SK-N-MC (cell line): ENCODE measurements around the gene ARMH2.
"Not testable (repeated sequence)": the region's sequence is repeated elsewhere in the genome, so short reads cannot be mapped to it uniquely, and the experiment has no call there.

Experiments used
- DNase-seq: peaks from one replicate; pipeline ENCODE4 v3.0.0-alpha.2; 2011; ENCODE audit warnings: low read depth, low spot score
- H3K27ac ChIP-seq: fragments of 200-600 bp; sonication (generic); 2 replicates; pipeline ENCODE4 v1.5.1; 2016; ENCODE audit warnings: mixed run types
- H3K36me3 ChIP-seq: fragments of 200-600 bp; sonication (generic); 2 replicates; pipeline ENCODE4 v1.6.1; 2017; ENCODE audit warnings: antibody characterized with exemption, low read length, mixed read lengths; ENCODE audit not compliant: insufficient read depth
- H3K4me3 ChIP-seq: fragments of 200-600 bp; sonication (generic); 2 replicates; pipeline ENCODE4 v1.5.1; 2016
- H3K9ac ChIP-seq: fragments of 200-600 bp; sonication (generic); 2 replicates; pipeline ENCODE4 v1.8.0; 2017; ENCODE audit warnings: mixed run types, mixed read lengths; ENCODE audit not compliant: insufficient read length
- H3K9me3 ChIP-seq: fragments of 200-600 bp; sonication (generic); 2 replicates; pipeline ENCODE4 v1.6.1; 2017; ENCODE audit warnings: low read depth, mild to moderate bottlenecking, antibody characterized with exemption, low read length, moderate library complexity, mixed read lengths
- EZH2 ChIP-seq: fragments of 200-600 bp; sonication (generic); IDR thresholded peaks from one replicate; pipeline ENCODE4 v1.6.1; 2017; ENCODE audit warnings: antibody characterized with exemption
- FOXP2 ChIP-seq: optimal IDR thresholded peaks from 2 replicates; pipeline ENCODE3; 2011; ENCODE audit warnings: mild to moderate bottlenecking, moderate library complexity; ENCODE audit not compliant: insufficient read depth; ENCODE audit errors: extremely low read length, control extremely low read depth
- POLR2AphosphoS5 ChIP-seq: IDR thresholded peaks from 2 replicates; pipeline ENCODE4 v1.6.1; 2012; ENCODE audit warnings: mild to moderate bottlenecking, low read depth, low read length, borderline replicate concordance

Gene ARMH2

GRCh38 chr6:24752503-24752902 is 46.2 kb downstream of the ARMH2 start:
- Histone ChIP-seq H3K4me3 (no peak overlapping the region), H3K36me3 (no peaks in the 10 kb centered on the region), H3K9me3 (no peaks in the 10 kb centered on the region), H3K9ac (no peak overlapping the region), H3K27ac (no peak overlapping the region)
- DNase-seq: no peak
- TF ChIP-seq EZH2 (no peak), POLR2AphosphoS5 (no peak), FOXP2 (no peak)

DNA sequence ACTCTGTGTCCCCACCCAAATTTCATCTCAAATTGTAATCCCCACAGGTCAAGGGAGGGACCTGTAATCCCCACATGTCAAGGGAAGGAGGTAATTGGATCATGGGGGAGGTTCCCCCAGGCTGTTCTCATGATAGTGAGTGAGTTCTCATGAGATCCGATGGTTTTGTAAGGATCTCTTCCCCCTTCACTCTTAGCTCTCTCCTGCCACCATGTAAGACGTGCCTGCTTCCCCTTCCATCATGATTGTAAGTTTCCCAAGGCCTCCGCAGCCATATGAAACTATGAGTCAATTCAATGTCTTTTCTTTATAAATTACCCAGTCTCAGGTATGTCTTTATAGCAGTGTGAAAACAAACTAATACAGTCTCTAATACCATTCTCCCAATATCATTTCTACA is 47.8 kb downstream of the ARMH2 start:
- DNase-seq, H3K36me3 ChIP-seq, H3K27ac ChIP-seq: not testable (repeated sequence)

GRCh38 chr6:24749297-24749696 is 49.4 kb downstream of the ARMH2 start:
- TF ChIP-seq POLR2AphosphoS5 (no peak), FOXP2 (no peak), EZH2 (no peak)
- H3K9me3 ChIP-seq: no peaks in the 10 kb centered on the region
- H3K36me3 ChIP-seq: no peaks in the 10 kb centered on the region
- H3K27ac ChIP-seq: no peak overlapping the region
- H3K4me3 ChIP-seq: no peak overlapping the region
- no peak for DNase-seq
- no peak overlapping the region for H3K9ac ChIP-seq

More for the DNA sequence above, 47.8 kb downstream of the ARMH2 start:
- not testable (repeated sequence) for H3K9ac ChIP-seq, H3K9me3 ChIP-seq, H3K4me3 ChIP-seq
